Endothelial cell of umbilical vein (primary cell): ENCODE measurements around the gene GH1. TPM values are rescaled to one million over a fixed set of nuclear protein-coding genes. Genes with fewer than 3 reads are reported as not detected.

Source experiments
- BruUV-seq: library from RNA; stranded (reverse); fragments of 400-500 nt; replicated peaks from 2 replicates; lab custom pipeline; 2021; lab: Mats Ljungman, UMichigan
- CTCF ChIA-PET: fragments of 300-600, 350-600 bp; sonication (Branson Sonifier 250); formaldehyde crosslinking; loops from one replicate; lab custom pipeline; 2021; ENCODE audit warnings: antibody characterized with exemption, inconsistent platforms; lab: Charles Lee
- POLR2A ChIA-PET: fragments of 300-600, 350-600 bp; sonication (Branson Sonifier 250); formaldehyde crosslinking; loops from one replicate; lab custom pipeline; 2021; ENCODE audit warnings: antibody characterized with exemption, inconsistent platforms; lab: Charles Lee
- DNase-seq: peaks from one replicate; pipeline ENCODE4 v3.0.0-alpha.2; 2011; ENCODE audit warnings: low read depth, low spot score
- FAIRE-seq: peaks from 2 replicates; lab custom pipeline; 2011; peaks lifted over from hg19 to GRCh38; lab: Jason Lieb, UNC
- H2AFZ ChIP-seq: 2 replicates; pipeline ENCODE4 v1.6.0; 2012; ENCODE audit warnings: low read depth, low read length, control low read depth, inconsistent platforms
- H3K27ac ChIP-seq: 2 replicates; pipeline ENCODE4 v1.5.1; 2011; ENCODE audit warnings: low read depth, mild to moderate bottlenecking, control low read depth, low read length, moderate library complexity; ENCODE audit not compliant: insufficient read depth
- H3K27me3 ChIP-seq, 2 experiments: 2 replicates each; pipeline versions ENCODE4 v1.6.0 to v1.6.1; 2011; ENCODE audit warnings: low read length in 2 of 2, mixed read lengths in 1 of 2; ENCODE audit not compliant: control insufficient read depth in 2 of 2, insufficient read depth in 2 of 2
- H3K36me3 ChIP-seq, 2 experiments: 2 replicates in 1 of 2; 3 replicates in 1 of 2; pipeline ENCODE4 v1.5.1; 2011; ENCODE audit warnings: low read length in 2 of 2, mild to moderate bottlenecking in 1 of 2, moderate library complexity in 1 of 2; ENCODE audit not compliant: control insufficient read depth in 2 of 2, insufficient read depth in 2 of 2; ENCODE audit errors: extremely low read depth in 1 of 2
- H3K4me1 ChIP-seq: 3 replicates; pipeline ENCODE4 v1.5.1; 2011; ENCODE audit warnings: mild to moderate bottlenecking, low read length; ENCODE audit not compliant: control insufficient read depth, insufficient read depth; ENCODE audit errors: extremely low read depth
- H3K4me2 ChIP-seq: 2 replicates; pipeline ENCODE4 v1.6.1; 2011; ENCODE audit warnings: low read length, control low read depth, mixed read lengths; ENCODE audit not compliant: insufficient read depth
- H3K4me3 ChIP-seq, 3 experiments: fragments of 200-600 bp in 1 of 3; sonication (generic), shearing (Covaris generic) in 1 of 3; replicated peaks in 1 of 3; 2 replicates each; pipeline ENCODE4 v1.5.1; 2011 to 2016; ENCODE audit warnings: control low read depth in 3 of 3, low read length in 3 of 3, mild to moderate bottlenecking in 2 of 3, inconsistent platforms in 1 of 3, low read depth in 1 of 3, moderate library complexity in 1 of 3; ENCODE audit not compliant: insufficient read depth in 1 of 3
- H3K79me2 ChIP-seq: 2 replicates; pipeline ENCODE4 v1.6.0; 2012; ENCODE audit warnings: low read length, inconsistent platforms; ENCODE audit not compliant: control insufficient read depth, insufficient read depth
- H3K9ac ChIP-seq: replicated peaks from 2 replicates; pipeline ENCODE3; 2011; ENCODE audit warnings: low read length, control low read depth; ENCODE audit not compliant: insufficient read depth; ENCODE audit errors: extremely low read depth
- H3K9me1 ChIP-seq: replicated peaks from 3 replicates; pipeline ENCODE4 v1.6.0; 2011; ENCODE audit warnings: mild to moderate bottlenecking, low read length; ENCODE audit not compliant: control insufficient read depth, insufficient read depth; ENCODE audit errors: extremely low read depth
- H3K9me3 ChIP-seq: replicated peaks from 2 replicates; pipeline ENCODE4 v1.5.1; 2012; ENCODE audit warnings: low read length, inconsistent platforms; ENCODE audit not compliant: control insufficient read depth, insufficient read depth
- H4K20me1 ChIP-seq: replicated peaks from 2 replicates; pipeline ENCODE3; 2011; ENCODE audit warnings: mild to moderate bottlenecking, low read length; ENCODE audit not compliant: control insufficient read depth, insufficient read depth; ENCODE audit errors: extremely low read depth
- EZH2 ChIP-seq: IDR thresholded peaks from 2 replicates; pipeline ENCODE4 v1.6.1; 2012; ENCODE audit warnings: borderline replicate concordance, low read depth, mild to moderate bottlenecking, moderate library complexity, low read length, inconsistent platforms; ENCODE audit not compliant: severe bottlenecking
- FOS ChIP-seq: IDR thresholded peaks from 2 replicates; pipeline ENCODE4 v1.6.1; 2011; ENCODE audit warnings: mild to moderate bottlenecking, low read length, moderate library complexity, borderline replicate concordance; ENCODE audit not compliant: insufficient read depth
- GATA2 ChIP-seq: IDR thresholded peaks from 2 replicates; pipeline ENCODE4 v1.7.0; 2011; ENCODE audit warnings: low read depth, mild to moderate bottlenecking, moderate library complexity, mixed read lengths, low read length; ENCODE audit not compliant: insufficient read length, insufficient read depth
- JUN ChIP-seq: IDR thresholded peaks from 2 replicates; pipeline ENCODE4 v1.6.1; 2011; ENCODE audit warnings: borderline replicate concordance, low read depth; ENCODE audit not compliant: insufficient read length, insufficient read depth
- MYC ChIP-seq: IDR thresholded peaks from one replicate; pipeline ENCODE4 v1.6.1; 2011; ENCODE audit warnings: mild to moderate bottlenecking, low read depth, low read length
- POLR2A ChIP-seq: IDR thresholded peaks from 2 replicates; pipeline ENCODE4 v1.6.1; 2012; ENCODE audit warnings: low read depth, mild to moderate bottlenecking, control low read depth, low read length
- POLR2AphosphoS5 ChIP-seq: IDR thresholded peaks from 2 replicates; pipeline ENCODE4 v1.6.1; 2012; ENCODE audit warnings: low read depth, mild to moderate bottlenecking, control low read depth, low read length, moderate library complexity; ENCODE audit not compliant: insufficient read depth
- dilution Hi-C: fragments of 300-500 bp; cut with MboI; formaldehyde crosslinking; loops from one replicate; pipeline ENCODE4 v1.15.0; 2019; ENCODE audit warnings: low sequenced_read_pairs; ENCODE audit not compliant: extremely low pct_ligation_motif_present
- intact Hi-C: fragments of 100-400 bp; cut with micrococcal nuclease; formaldehyde crosslinking; loops from one replicate; pipeline ENCODE4 v1.10.0; 2022
- polyA plus RNA-seq, 4 experiments: library from polyadenylated mRNA; depleted of rRNA in 3 of 4; stranded (reverse) in 3 of 4; unstranded in 1 of 4; fragments of >200 nt; gene quantifications; 2 replicates each; pipeline versions ENCODE4 v1.2.1 to v1.2.3, GENCODE V29; 2011 to 2012; ENCODE audit warnings: missing spikeins in 1 of 4
- total RNA-seq: library from RNA; stranded (reverse); gene quantifications from 2 replicates; pipeline ENCODE4 v1.2.3, GENCODE V29; 2021
- TF ChIP-seq, protein P1 (sequence below), 2 donors: IDR thresholded peaks; 1 replicate in 1 of 2; 2 replicates in 1 of 2; pipeline ENCODE4 v1.5.1; 2011; ENCODE audit warnings: low read length in 2 of 2, mild to moderate bottlenecking in 2 of 2, moderate library complexity in 2 of 2, control low read depth in 1 of 2, inconsistent platforms in 1 of 2, low read depth in 1 of 2; ENCODE audit not compliant: insufficient read depth in 1 of 2; ENCODE audit errors: extremely low read depth in 1 of 2
- TF ChIP-seq, protein P2 (sequence below): IDR thresholded peaks from 2 replicates; pipeline ENCODE4 v1.6.1; 2011; ENCODE audit not compliant: insufficient read depth, insufficient read length

Gene GH1
- total and polyA plus RNA-seq, 2 donors (not counting 3 experiments of a cell fraction or from before 2014, with no cell fraction given) = not detected

DNA sequence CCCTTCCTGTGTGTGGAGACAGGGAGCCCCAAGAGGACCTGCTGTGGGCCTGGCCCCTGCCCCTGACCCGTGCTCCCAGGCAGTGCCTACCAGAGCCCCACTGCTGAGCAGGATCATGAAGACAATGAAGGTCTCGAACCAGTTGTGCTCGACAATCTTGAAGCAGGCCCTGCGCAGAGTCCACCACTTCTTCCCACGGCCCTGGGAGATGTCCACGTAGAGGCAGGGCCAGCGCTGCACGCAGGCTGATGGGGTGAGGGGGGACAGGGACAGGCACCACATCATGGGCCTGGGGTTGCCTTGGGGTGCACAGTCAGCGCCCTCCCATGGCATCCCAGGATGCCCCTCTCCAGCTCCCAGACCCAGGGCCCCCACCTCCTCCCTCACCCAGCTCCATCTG, 29.9 kb upstream of the GH1 start:
- H3K36me3 ChIP-seq = no peaks in the 10 kb centered on the region
- CTCF ChIA-PET = interaction anchor here (0.7 kb wide), 2 partner anchors 42 to 77 kb away, joined by 3 read pairs; no protein-coding TSS in a partner anchor
- dilution Hi-C loops = no loop called here
- TF ChIP-seq MYC (no peak), EZH2 (no peak), POLR2A (no peak), JUN (no peak), FOS (no peak), GATA2 (no peak), POLR2AphosphoS5 (no peak)
- TF ChIP-seq, protein P1, sequence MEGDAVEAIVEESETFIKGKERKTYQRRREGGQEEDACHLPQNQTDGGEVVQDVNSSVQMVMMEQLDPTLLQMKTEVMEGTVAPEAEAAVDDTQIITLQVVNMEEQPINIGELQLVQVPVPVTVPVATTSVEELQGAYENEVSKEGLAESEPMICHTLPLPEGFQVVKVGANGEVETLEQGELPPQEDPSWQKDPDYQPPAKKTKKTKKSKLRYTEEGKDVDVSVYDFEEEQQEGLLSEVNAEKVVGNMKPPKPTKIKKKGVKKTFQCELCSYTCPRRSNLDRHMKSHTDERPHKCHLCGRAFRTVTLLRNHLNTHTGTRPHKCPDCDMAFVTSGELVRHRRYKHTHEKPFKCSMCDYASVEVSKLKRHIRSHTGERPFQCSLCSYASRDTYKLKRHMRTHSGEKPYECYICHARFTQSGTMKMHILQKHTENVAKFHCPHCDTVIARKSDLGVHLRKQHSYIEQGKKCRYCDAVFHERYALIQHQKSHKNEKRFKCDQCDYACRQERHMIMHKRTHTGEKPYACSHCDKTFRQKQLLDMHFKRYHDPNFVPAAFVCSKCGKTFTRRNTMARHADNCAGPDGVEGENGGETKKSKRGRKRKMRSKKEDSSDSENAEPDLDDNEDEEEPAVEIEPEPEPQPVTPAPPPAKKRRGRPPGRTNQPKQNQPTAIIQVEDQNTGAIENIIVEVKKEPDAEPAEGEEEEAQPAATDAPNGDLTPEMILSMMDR (IDR thresholded peaks at IDR 0.05; ENCODE audit: extremely low read depth in 1 of 2, insufficient read depth in 1 of 2, low read depth in 1 of 2, low read length in 2 of 2) = no peak
- TF ChIP-seq, protein P2, sequence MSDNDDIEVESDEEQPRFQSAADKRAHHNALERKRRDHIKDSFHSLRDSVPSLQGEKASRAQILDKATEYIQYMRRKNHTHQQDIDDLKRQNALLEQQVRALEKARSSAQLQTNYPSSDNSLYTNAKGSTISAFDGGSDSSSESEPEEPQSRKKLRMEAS = no peak
- intact Hi-C loops = no loop called here
- no peak overlapping the region for H3K4me2 ChIP-seq
- no peak overlapping the region for H3K27ac ChIP-seq
- H3K9ac ChIP-seq = no peak overlapping the region
- H3K9me3 ChIP-seq = no peaks in the 10 kb centered on the region
- POLR2A ChIA-PET = no interaction called here
- no TSS peak for BruUV-seq
- FAIRE-seq (no peak), DNase-seq (no peak)
- no peaks in the 10 kb centered on the region for H3K79me2 ChIP-seq
- no peak overlapping the region for H3K4me3 ChIP-seq
- H3K4me1 ChIP-seq = no peaks in the 10 kb centered on the region
- H2AFZ ChIP-seq = no peak overlapping the region
- H3K27me3 ChIP-seq = no peaks in the 10 kb centered on the region
- H3K9me1 ChIP-seq = no peaks in the 10 kb centered on the region
- no peaks in the 10 kb centered on the region for H4K20me1 ChIP-seq
